Measurements from ENCODE around the gene ENO2.

ENO2 gene

DNA sequence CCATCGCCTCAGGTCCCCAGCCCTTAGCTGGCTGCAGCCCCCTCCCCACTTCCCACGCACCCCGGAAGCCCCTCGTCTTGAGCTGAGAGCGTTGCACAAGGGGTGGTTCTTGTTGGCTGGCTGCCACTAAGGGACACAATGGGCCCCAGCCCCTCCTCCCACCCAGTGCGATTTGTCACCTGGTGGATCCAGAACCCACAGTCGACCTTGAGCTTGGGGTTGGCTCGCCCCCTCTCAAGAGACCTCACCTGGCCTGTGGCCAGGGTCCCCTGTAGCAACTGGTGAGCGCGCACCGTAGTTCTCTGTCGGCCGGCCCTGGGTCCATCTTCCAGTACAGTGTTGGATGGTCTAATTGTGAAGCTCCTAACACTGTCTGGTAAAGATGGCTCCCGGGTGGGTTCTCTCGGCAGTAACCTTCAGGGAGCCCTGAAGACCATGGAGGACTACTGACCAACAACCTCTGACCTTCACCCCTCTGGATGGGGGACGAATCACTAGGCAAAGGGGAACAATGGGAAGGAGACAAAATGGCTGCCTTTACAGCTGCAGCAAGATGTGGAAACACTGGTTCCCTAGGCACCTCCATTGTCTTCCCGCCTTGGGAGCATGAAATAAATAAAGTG is 49.5 kb downstream of the ENO2 start:
- no peaks in the 10 kb centered on the region for H3K27me3 Mint-ChIP-seq
- peaks cover 78% of the 10 kb centered on the region for H3K4me1 Mint-ChIP-seq
- H3K36me3 Mint-ChIP-seq, result peaks cover 56% of the 10 kb centered on the region
- H3K9me3 Mint-ChIP-seq, result no peaks in the 10 kb centered on the region
- H3K27ac Mint-ChIP-seq, result peak overlapping the region; percentile 70
- no peak for DNase-seq
- H3K4me3 Mint-ChIP-seq, result no peak overlapping the region
- CTCF ChIA-PET, result interaction anchor here (0.5 to 12.3 kb wide), 10 partner anchors 9 to 149 kb away, joined by 3 to 491 read pairs (median 6); partner anchors contain the start of genes C12orf57, LPCAT3, PTPN6 and RNU7-1

GRCh38 chr12:6964605-6965025 is 50.2 kb downstream of the ENO2 start:
- H3K36me3 Mint-ChIP-seq, result peaks cover 54% of the 10 kb centered on the region
- H3K4me1 Mint-ChIP-seq, result peaks cover 77% of the 10 kb centered on the region
- no peak for DNase-seq
- CTCF ChIA-PET, result interaction anchor here (0.7 to 12.3 kb wide), 12 partner anchors 10 to 149 kb away, joined by 3 to 491 read pairs (median 5); partner anchors contain the start of genes C12orf57, LPCAT3, PTPN6 and RNU7-1
- peak overlapping the region; percentile 83 for H3K27ac Mint-ChIP-seq
- H3K4me3 Mint-ChIP-seq, result no peak overlapping the region
- no peaks in the 10 kb centered on the region for H3K9me3 Mint-ChIP-seq
- no peaks in the 10 kb centered on the region for H3K27me3 Mint-ChIP-seq

GRCh38 chr12:6965026-6965661 is 50.8 kb downstream of the ENO2 start:
- Mint-ChIP-seq H3K9me3 (no peaks in the 10 kb centered on the region), H3K36me3 (peaks cover 55% of the 10 kb centered on the region), H3K27me3 (no peaks in the 10 kb centered on the region), H3K27ac (peak overlapping the region; percentile 83), H3K4me3 (no peak overlapping the region), H3K4me1 (peaks cover 74% of the 10 kb centered on the region)
- DNase-seq, result peak; percentile 92
- CTCF ChIA-PET, result interaction anchor here (0.7 to 12.3 kb wide), 13 partner anchors 9 to 148 kb away, joined by 3 to 491 read pairs (median 5); partner anchors contain the start of genes C12orf57, LPCAT3, PTPN6 and RNU7-1

GRCh38 chr12:6965714-6966113 is 51.3 kb downstream of the ENO2 start:
- Mint-ChIP-seq H3K9me3 (no peaks in the 10 kb centered on the region), H3K36me3 (peaks cover 50% of the 10 kb centered on the region), H3K27me3 (no peaks in the 10 kb centered on the region), H3K4me1 (peaks cover 68% of the 10 kb centered on the region), H3K4me3 (no peak overlapping the region), H3K27ac (peak overlapping the region; percentile 83)
- CTCF ChIA-PET, result interaction anchor here (1.6 to 12.3 kb wide), 5 partner anchors 9 to 147 kb away, joined by 5 to 491 read pairs (median 11); partner anchors contain the start of genes C12orf57, PTPN6, RNU7-1 and SPSB2
- DNase-seq, result no peak

- no peaks in the 10 kb centered on the region for H3K27me3 Mint-ChIP-seq
- no peak overlapping the region for H3K4me3 Mint-ChIP-seq
- CTCF ChIA-PET, result interaction anchor here (1.6 to 12.3 kb wide), 4 partner anchors 10 to 147 kb away, joined by 5 to 491 read pairs (median 18); partner anchors contain the start of genes C12orf57, PTPN6 and RNU7-1
- no peak for DNase-seq
- no peaks in the 10 kb centered on the region for H3K9me3 Mint-ChIP-seq
- H3K27ac Mint-ChIP-seq, result peak overlapping the region; percentile 62
- H3K36me3 Mint-ChIP-seq, result peaks cover 48% of the 10 kb centered on the region
- H3K4me1 Mint-ChIP-seq, result peaks cover 64% of the 10 kb centered on the region
Measured at GRCh38 chr12:6966351-6966750, 52.0 kb downstream of the ENO2 start.

DNA sequence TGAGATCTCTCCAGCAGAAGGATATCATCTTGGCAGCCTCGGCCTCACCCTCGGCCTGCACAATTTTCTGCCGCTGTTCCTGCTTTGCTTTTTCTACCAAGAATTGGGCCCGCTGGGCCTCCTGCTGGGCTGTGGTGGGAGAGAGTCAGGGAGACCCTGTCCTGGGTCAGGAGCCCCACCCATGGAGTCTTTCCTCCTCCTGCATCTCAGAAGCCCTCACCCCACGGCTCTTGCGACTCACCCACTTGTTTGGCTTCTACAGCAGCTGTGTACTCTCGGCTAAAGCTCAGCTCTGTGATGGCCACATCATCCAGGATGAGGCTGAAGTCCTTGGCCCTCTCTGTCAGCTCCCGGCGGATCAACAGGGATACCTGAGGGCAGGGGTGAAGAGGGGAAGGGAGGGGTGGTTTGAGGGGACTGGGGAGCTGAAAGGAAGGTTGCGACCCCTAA is 53.3 kb downstream of the ENO2 start:
- Mint-ChIP-seq H3K4me3 (no peak overlapping the region), H3K9me3 (no peaks in the 10 kb centered on the region), H3K27ac (no peak overlapping the region), H3K4me1 (peaks cover 66% of the 10 kb centered on the region), H3K36me3 (peaks cover 45% of the 10 kb centered on the region), H3K27me3 (no peaks in the 10 kb centered on the region)
- no peak for DNase-seq
- CTCF ChIA-PET, result interaction anchor here (0.9 to 2.5 kb wide), 6 partner anchors 16 to 145 kb away, joined by 4 to 42 read pairs (median 9); partner anchors contain the start of genes C12orf57, C1RL, PTPN6 and RNU7-1

GRCh38 chr12:6968426-6968825 is 54.0 kb downstream of the ENO2 start:
- CTCF ChIA-PET, result interaction anchor here (0.6 to 2.5 kb wide), 10 partner anchors 17 to 144 kb away, joined by 3 to 42 read pairs (median 6); partner anchors contain the start of genes C12orf57, C1RL, PTPN6 and RNU7-1
- Mint-ChIP-seq H3K27ac (no peak overlapping the region), H3K27me3 (no peaks in the 10 kb centered on the region), H3K9me3 (no peaks in the 10 kb centered on the region), H3K36me3 (peaks cover 45% of the 10 kb centered on the region), H3K4me1 (peaks cover 69% of the 10 kb centered on the region), H3K4me3 (peak overlapping the region; percentile 100)
- DNase-seq, result no peak

DNA sequence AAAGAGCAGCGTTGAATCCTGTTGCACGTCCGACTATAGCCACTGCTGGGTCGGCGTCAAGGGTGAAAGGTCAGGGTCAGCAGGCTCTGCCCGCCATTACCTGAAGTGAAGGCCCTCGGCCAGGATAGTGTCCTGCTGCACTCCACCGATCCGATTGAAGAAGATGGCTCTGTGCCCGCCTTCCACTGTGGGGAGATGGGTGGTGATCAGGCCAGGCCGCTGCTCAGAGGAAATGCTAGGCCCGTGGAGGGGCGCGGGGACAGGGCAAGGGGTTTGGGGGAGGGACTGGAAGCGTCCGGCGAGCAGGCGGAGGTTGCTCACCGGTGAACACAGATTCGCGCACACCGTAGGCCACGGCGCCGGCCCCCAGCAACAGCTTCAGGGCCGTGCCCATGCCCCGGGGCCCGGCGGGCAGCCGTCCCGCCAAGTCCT is 55.7 kb downstream of the ENO2 start:
- Mint-ChIP-seq H3K27me3 (no peaks in the 10 kb centered on the region), H3K9me3 (no peaks in the 10 kb centered on the region), H3K4me1 (peaks cover 63% of the 10 kb centered on the region), H3K4me3 (peak overlapping the region; percentile 100), H3K36me3 (peaks cover 53% of the 10 kb centered on the region), H3K27ac (peak overlapping the region; percentile 98)
- CTCF ChIA-PET, result no interaction called here
- DNase-seq, result no peak
